SU-DHL-6 (cell line): ENCODE data around the gene TMEM233.

ENCODE experiments used
- H2AFZ ChIP-seq: fragments of 200-600 bp; sonication (generic); 2 replicates; pipeline ENCODE4 v1.6.1; 2014; ENCODE audit warnings: low read depth, mild to moderate bottlenecking, moderate library complexity, mixed read lengths, antibody characterized with exemption, low read length; ENCODE audit not compliant: severe bottlenecking
- H3F3A ChIP-seq: fragments of 200-600 bp; shearing (Covaris generic); 2 replicates; pipeline ENCODE4 v1.6.0; 2016; ENCODE audit warnings: antibody characterized with exemption, mild to moderate bottlenecking; ENCODE audit not compliant: insufficient read depth
- H3K27ac ChIP-seq: fragments of 200-600 bp; sonication (generic); 2 replicates; pipeline ENCODE4 v1.5.1; 2016; ENCODE audit warnings: low read depth, mild to moderate bottlenecking, low read length, moderate library complexity, mixed read lengths
- H3K27me3 ChIP-seq: fragments of 200-600 bp; sonication (generic), shearing (Covaris generic); 2 replicates; pipeline ENCODE4 v1.6.0; 2014; ENCODE audit warnings: mild to moderate bottlenecking, low read length
- H3K36me3 ChIP-seq: fragments of 200-600 bp; sonication (generic); 2 replicates; pipeline ENCODE4 v1.6.1; 2014; ENCODE audit warnings: mild to moderate bottlenecking, low read length, mixed read lengths
- H3K4me2 ChIP-seq: fragments of 300-600, 200-600 bp; shearing (Covaris generic), sonication (generic); 2 replicates; pipeline ENCODE4 v1.6.0; 2014; ENCODE audit warnings: low read length, low read depth, mild to moderate bottlenecking; ENCODE audit not compliant: poor library complexity, severe bottlenecking
- H3K4me3 ChIP-seq: fragments of 200-600 bp; sonication (generic); 2 replicates; pipeline ENCODE4 v1.5.1; 2014; ENCODE audit warnings: antibody characterized with exemption, low read length, mild to moderate bottlenecking, mixed read lengths; ENCODE audit not compliant: insufficient read depth, poor library complexity, severe bottlenecking
- H3K79me2 ChIP-seq: fragments of 200-600 bp; sonication (generic); 2 replicates; pipeline ENCODE4 v1.6.1; 2014; ENCODE audit warnings: mild to moderate bottlenecking, low read length, moderate library complexity; ENCODE audit not compliant: insufficient read depth
- H3K9ac ChIP-seq: fragments of 200-600 bp; sonication (generic); 2 replicates; pipeline ENCODE4 v1.7.0; 2014; ENCODE audit warnings: mild to moderate bottlenecking, low read length
- H3K9me2 ChIP-seq: fragments of 200-600 bp; sonication (generic); replicated peaks from 2 replicates; pipeline ENCODE4 v1.6.1; 2014; ENCODE audit warnings: low read length; ENCODE audit not compliant: insufficient read depth
- H3K9me3 ChIP-seq: fragments of 200-600 bp; sonication (generic); 2 replicates; pipeline ENCODE4 v1.6.1; 2014; ENCODE audit warnings: low read length, mixed read lengths; ENCODE audit not compliant: insufficient read depth
- H4K20me1 ChIP-seq: fragments of 200-600 bp; sonication (generic); 2 replicates; pipeline ENCODE4 v1.6.1; 2014; ENCODE audit warnings: low read depth, mild to moderate bottlenecking, antibody characterized with exemption, low read length, moderate library complexity, mixed read lengths
- EZH2phosphoT487 ChIP-seq: fragments of 200-600 bp; sonication (generic), shearing (Covaris generic); conservative IDR thresholded peaks from 2 replicates; pipeline ENCODE4 v1.6.1; 2018; ENCODE audit warnings: mild to moderate bottlenecking, antibody characterized with exemption, low read length, moderate library complexity, mixed read lengths
- TF ChIP-seq, protein P1 (sequence below): fragments of 200-600 bp; sonication (generic); IDR thresholded peaks from one replicate; pipeline ENCODE4 v1.5.1; 2017; ENCODE audit warnings: antibody characterized with exemption, mild to moderate bottlenecking, low read length, moderate library complexity; ENCODE audit not compliant: insufficient read depth, poor library complexity, severe bottlenecking

Gene TMEM233

DNA sequence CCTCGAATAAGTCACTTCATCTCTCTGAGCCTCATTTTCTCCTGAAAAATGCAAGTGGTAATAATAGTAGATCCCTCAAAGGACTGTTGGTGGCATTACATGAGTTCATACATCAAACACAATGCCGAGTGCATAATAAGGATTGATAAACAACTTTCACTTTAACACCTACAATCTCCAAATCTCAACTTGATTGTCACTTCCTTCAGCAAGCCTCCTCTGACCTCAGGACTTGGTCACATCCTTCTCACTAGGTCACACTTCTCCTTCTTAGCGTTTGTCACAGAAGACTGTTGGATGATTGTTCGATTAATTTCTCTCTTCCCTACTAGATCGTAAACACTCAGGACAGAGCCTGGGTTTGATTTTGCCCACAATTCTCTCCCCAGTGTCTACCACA is 66.5 kb downstream of the TMEM233 start:
- Histone ChIP-seq H3F3A (no peaks in the 10 kb centered on the region), H3K9ac (no peak overlapping the region), H3K27ac (no peak overlapping the region), H2AFZ (peak overlapping the region; percentile 19), H3K9me2 (no peaks in the 10 kb centered on the region), H3K36me3 (no peaks in the 10 kb centered on the region), H4K20me1 (no peaks in the 10 kb centered on the region), H3K4me3 (no peak overlapping the region), H3K79me2 (no peaks in the 10 kb centered on the region), H3K9me3 (no peaks in the 10 kb centered on the region), H3K4me2 (no peak overlapping the region), H3K27me3 (no peaks in the 10 kb centered on the region)
- TF ChIP-seq, protein P1, sequence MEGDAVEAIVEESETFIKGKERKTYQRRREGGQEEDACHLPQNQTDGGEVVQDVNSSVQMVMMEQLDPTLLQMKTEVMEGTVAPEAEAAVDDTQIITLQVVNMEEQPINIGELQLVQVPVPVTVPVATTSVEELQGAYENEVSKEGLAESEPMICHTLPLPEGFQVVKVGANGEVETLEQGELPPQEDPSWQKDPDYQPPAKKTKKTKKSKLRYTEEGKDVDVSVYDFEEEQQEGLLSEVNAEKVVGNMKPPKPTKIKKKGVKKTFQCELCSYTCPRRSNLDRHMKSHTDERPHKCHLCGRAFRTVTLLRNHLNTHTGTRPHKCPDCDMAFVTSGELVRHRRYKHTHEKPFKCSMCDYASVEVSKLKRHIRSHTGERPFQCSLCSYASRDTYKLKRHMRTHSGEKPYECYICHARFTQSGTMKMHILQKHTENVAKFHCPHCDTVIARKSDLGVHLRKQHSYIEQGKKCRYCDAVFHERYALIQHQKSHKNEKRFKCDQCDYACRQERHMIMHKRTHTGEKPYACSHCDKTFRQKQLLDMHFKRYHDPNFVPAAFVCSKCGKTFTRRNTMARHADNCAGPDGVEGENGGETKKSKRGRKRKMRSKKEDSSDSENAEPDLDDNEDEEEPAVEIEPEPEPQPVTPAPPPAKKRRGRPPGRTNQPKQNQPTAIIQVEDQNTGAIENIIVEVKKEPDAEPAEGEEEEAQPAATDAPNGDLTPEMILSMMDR, result no peak
- no peak for TF ChIP-seq EZH2phosphoT487

DNA sequence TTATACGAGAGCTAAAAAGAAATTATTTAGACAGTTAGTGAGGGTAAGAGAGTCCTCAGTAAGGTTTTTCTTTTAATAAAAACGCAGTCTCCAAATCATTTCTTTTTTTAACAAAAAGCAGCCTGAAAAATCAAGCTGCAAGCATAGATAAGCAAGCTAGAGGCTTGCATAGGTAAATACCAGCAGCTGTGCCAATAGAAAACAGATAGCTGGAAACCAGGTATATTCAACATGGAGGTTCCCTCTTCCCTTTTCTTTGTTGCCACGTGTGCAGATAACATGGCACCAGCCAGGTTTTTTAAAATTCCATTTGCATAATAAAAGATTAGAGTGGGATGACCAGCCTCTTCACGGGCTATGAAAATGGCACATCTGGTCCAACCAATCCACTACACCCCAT is 68.3 kb downstream of the TMEM233 start:
- Histone ChIP-seq H3K9ac (no peak overlapping the region), H3K4me2 (no peak overlapping the region), H3K27ac (no peak overlapping the region), H3K4me3 (no peak overlapping the region), H4K20me1 (no peaks in the 10 kb centered on the region), H3F3A (peaks cover 11% of the 10 kb centered on the region), H3K27me3 (no peaks in the 10 kb centered on the region), H3K9me3 (no peaks in the 10 kb centered on the region), H3K36me3 (no peaks in the 10 kb centered on the region), H3K9me2 (no peaks in the 10 kb centered on the region), H3K79me2 (no peaks in the 10 kb centered on the region), H2AFZ (no peak overlapping the region)
- TF ChIP-seq, protein P1, result no peak
- no peak for TF ChIP-seq EZH2phosphoT487

DNA sequence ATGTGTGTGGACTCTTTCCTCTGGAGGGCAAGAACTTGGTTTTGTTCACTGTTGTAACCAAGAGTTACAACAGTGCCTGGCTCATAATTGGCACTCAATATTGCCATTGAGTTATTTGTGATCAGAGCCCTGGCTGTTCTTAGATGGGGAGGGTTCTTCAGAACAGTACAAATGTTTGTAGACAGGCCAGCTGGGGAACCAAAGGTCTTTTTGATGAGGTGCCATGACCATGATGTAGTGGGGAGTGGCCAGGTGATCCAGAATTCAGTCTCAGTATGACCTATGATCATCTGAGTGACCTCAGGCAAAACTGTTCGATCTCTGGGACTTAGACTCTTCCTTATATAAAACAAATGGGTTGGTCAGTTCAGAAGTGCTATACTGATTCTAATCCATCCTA is 71.1 kb downstream of the TMEM233 start:
- H3K9ac ChIP-seq, result no peak overlapping the region
- no peak overlapping the region for H3K4me2 ChIP-seq
- TF ChIP-seq, protein P1, result no peak
- TF ChIP-seq EZH2phosphoT487, result no peak
- peaks cover 16% of the 10 kb centered on the region for H3F3A ChIP-seq
- no peak overlapping the region for H3K27ac ChIP-seq
- H3K27me3 ChIP-seq, result no peaks in the 10 kb centered on the region
- H3K9me3 ChIP-seq, result no peaks in the 10 kb centered on the region
- H3K79me2 ChIP-seq, result peaks cover 15% of the 10 kb centered on the region
- no peak overlapping the region for H3K4me3 ChIP-seq
- H2AFZ ChIP-seq, result no peak overlapping the region
- no peaks in the 10 kb centered on the region for H3K9me2 ChIP-seq
- no peaks in the 10 kb centered on the region for H3K36me3 ChIP-seq
- H4K20me1 ChIP-seq, result no peaks in the 10 kb centered on the region
